ENCODE results near the gene SLC25A28. TPM values are rescaled to one million over a fixed set of nuclear protein-coding genes. Genes with fewer than 3 reads are reported as not detected.

The SLC25A28 gene
- total RNA-seq, 1 experiment from 2014 or later, result 22.2 TPM

GRCh38 chr10:99562631-99563030 lies 57.6 kb downstream of the SLC25A28 start:
- Histone ChIP-seq H2AK5ac (ENCODE audit: insufficient read length, low read length) (no peak overlapping the region), H3K4ac (ENCODE audit: low read depth, low read length) (no peak overlapping the region), H2BK5ac (ENCODE audit: insufficient read length, low read length) (no peak overlapping the region), H2BK15ac (ENCODE audit: low read depth, low read length) (no peak overlapping the region), H2BK20ac (ENCODE audit: low read depth, low read length, poor library complexity, severe bottlenecking) (no peak overlapping the region), H2BK120ac (ENCODE audit: low read depth, low read length, poor library complexity, severe bottlenecking) (no peak overlapping the region), H4K5ac (ENCODE audit: insufficient read length, low read depth, low read length) (no peak overlapping the region), H3K56ac (ENCODE audit: insufficient read length, low read depth, low read length) (no peak overlapping the region), H3K23ac (ENCODE audit: insufficient read length, low read depth, low read length) (no peak overlapping the region), H3K18ac (ENCODE audit: insufficient read length, low read depth, low read length) (no peak overlapping the region), H3K27me3 (ENCODE audit: insufficient read depth, low read length) (no peaks in the 10 kb centered on the region), H4K20me1 (ENCODE audit: control insufficient read depth, insufficient read depth, insufficient read length) (no peaks in the 10 kb centered on the region), H3K9me3 (ENCODE audit: control insufficient read depth, low read depth, low read length) (no peaks in the 10 kb centered on the region), H3K79me2 (ENCODE audit: insufficient read depth, low read length) (no peaks in the 10 kb centered on the region), H3K79me1 (ENCODE audit: insufficient read depth, low read depth, low read length, poor library complexity, severe bottlenecking) (no peaks in the 10 kb centered on the region), H3K23me2 (ENCODE audit: insufficient read length, low read depth, low read length, poor library complexity, severe bottlenecking) (no peaks in the 10 kb centered on the region), H2BK12ac (ENCODE audit: insufficient read length, low read depth, low read length) (no peak overlapping the region), H3K4me2 (ENCODE audit: insufficient read depth, insufficient read length, low read length) (no peak overlapping the region), H3K4me1 (ENCODE audit: insufficient read depth, low read length) (no peaks in the 10 kb centered on the region), H4K91ac (ENCODE audit: insufficient read length, low read depth, low read length) (no peak overlapping the region), H3K9ac (ENCODE audit: extremely low read depth, insufficient read length, low read length) (no peak overlapping the region), H3K27ac (ENCODE audit: insufficient read length, low read depth, low read length) (no peak overlapping the region), H3T11ph (ENCODE audit: low read length) (no peak overlapping the region), H4K8ac (replicated peaks; ENCODE audit: insufficient read length, low read depth, low read length) (no peak overlapping the region), H2AFZ (ENCODE audit: low read length) (no peak overlapping the region), H3K14ac (ENCODE audit: insufficient read depth, low read length) (no peak overlapping the region)
- Mint-ChIP-seq H3K36me3 (ENCODE audit: insufficient read depth in 1 of 3, low read depth in 3 of 3) (no peaks in the 10 kb centered on the region), H3K27me3 (ENCODE audit: low read depth) (peaks cover 12% of the 10 kb centered on the region), H3K4me3 (no peak overlapping the region), H3K27ac (no peak overlapping the region), H3K4me1 (peaks cover 2 to 3% of the 10 kb centered on the region in 2 experiments; a peak in 3 of 4 replicates), H3K9me3 (no peaks in the 10 kb centered on the region)
- TF ChIP-seq CTCF (conservative IDR thresholded peaks at IDR 0.05), result no peak
- WGBS (ENCODE audit: extremely low coverage, insufficient read length, low lambda C conversion rate), result no CpG with 5 or more reads among the region's 2 CpGs
- DNase-seq, result no peak

Other genes with a start within 250 kb of the SLC25A28 start
- gene GOT1, start 189.8 kb downstream of the SLC25A28 start, total RNA-seq (2021), result 43.3 and 47.4 TPM in 2 replicates
- not detected in 2 replicates for gene NKX2-3, start 87.5 kb downstream of the SLC25A28 start, total RNA-seq (2021)
- gene ENTPD7, start 39.1 kb upstream of the SLC25A28 start, total RNA-seq (2021), result 14.4 and 14.5 TPM in 2 replicates
- gene COX15, start 111.7 kb upstream of the SLC25A28 start, total RNA-seq (2021), result 34.2 and 37.1 TPM in 2 replicates
- gene CUTC, start 111.8 kb upstream of the SLC25A28 start, total RNA-seq (2021), result 21.6 and 23.4 TPM in 2 replicates
- 0.46 and 0.68 TPM in 2 replicates for gene ABCC2, start 162.2 kb upstream of the SLC25A28 start, total RNA-seq (2021)

Data from H9 (cell line).